A549 (cell line): ENCODE data around the gene SMARCA4. TPM values are rescaled to one million over a fixed set of nuclear protein-coding genes. Genes with fewer than 3 reads are reported as not detected.

Experiments
- ATAC-seq, 2 experiments: fragments of 200-7000 bp in 1 of 2; fragments of >200 bp in 1 of 2; cut with Nextera tagmentation in 1 of 2; cut with Tn5 transposase in 1 of 2; 3 replicates each; pipeline versions ENCODE4 v1.8.0 to v1.9.1; 2018 to 2020; ENCODE audit warnings: mild to moderate bottlenecking in 1 of 2, moderate library complexity in 1 of 2
- CTCF ChIA-PET: fragments of 300-600 bp; sonication (Branson Sonifier 250); formaldehyde crosslinking; extraction: SDS; loops from one replicate; lab custom pipeline; 2021; ENCODE audit warnings: antibody characterized with exemption, inconsistent platforms; lab: Yijun Ruan, JAX
- POLR2A ChIA-PET: fragments of 350-600 bp; formaldehyde crosslinking; extraction: SDS; loops from one replicate; lab custom pipeline; 2021; ENCODE audit warnings: antibody characterized with exemption, inconsistent platforms; lab: Yijun Ruan, JAX
- DNase-seq, 2 experiments: peaks; one replicate each; pipeline versions ENCODE4 v3.0.0 to v3.0.0-alpha.2; 2011 to 2016; ENCODE audit warnings: low read depth in 1 of 2, low spot score in 1 of 2
- FAIRE-seq: peaks from 2 replicates; lab custom pipeline; 2011; peaks lifted over from hg19 to GRCh38; lab: Jason Lieb, UNC
- H3K27ac ChIP-seq, 2 experiments: fragments of >200 bp; sonication (Bioruptor Twin); formaldehyde crosslinking; 3 replicates each; pipeline ENCODE4 v1.5.1; 2016 to 2017
- H3K4me1 ChIP-seq: fragments of >200 bp; sonication (Bioruptor Twin); formaldehyde crosslinking; 3 replicates; pipeline ENCODE4 v1.6.1; 2016
- H3K4me2 ChIP-seq: fragments of >200 bp; sonication (Bioruptor Twin); formaldehyde crosslinking; 3 replicates; pipeline ENCODE4 v1.6.1; 2016
- H3K4me3 ChIP-seq: fragments of >200 bp; sonication (Bioruptor Twin); formaldehyde crosslinking; 3 replicates; pipeline ENCODE4 v1.5.1; 2016
- H3K9me3 ChIP-seq: fragments of >200 bp; sonication (Bioruptor Twin); formaldehyde crosslinking; 3 replicates; pipeline ENCODE4 v1.6.1; 2016
- ATOH8 ChIP-seq: fragments of 250-450 bp; sonication (Bioruptor Pico); IDR thresholded peaks from 2 replicates; pipeline ENCODE4 v1.5.0; 2020; ENCODE audit warnings: low read depth, mild to moderate bottlenecking, moderate library complexity
- BHLHE40 ChIP-seq: IDR thresholded peaks from 2 replicates; pipeline ENCODE4 v1.6.1; 2012; ENCODE audit warnings: low read depth, low read length, inconsistent platforms
- E2F6 ChIP-seq: IDR thresholded peaks from 2 replicates; pipeline ENCODE4 v1.6.1; 2012; ENCODE audit warnings: low read depth, borderline replicate concordance
- EHMT2 ChIP-seq: fragments of 200-600 bp; sonication (generic); IDR thresholded peaks from 2 replicates; pipeline ENCODE4 v1.6.1; 2016; ENCODE audit warnings: antibody characterized with exemption, low read depth, mild to moderate bottlenecking, moderate library complexity
- ESRRA ChIP-seq: fragments of 150-350 bp; IDR thresholded peaks from 2 replicates; pipeline ENCODE4 v1.6.1; 2014; ENCODE audit warnings: mild to moderate bottlenecking, low read length, borderline replicate concordance
- FOSB ChIP-seq: fragments of 250-450 bp; sonication (Bioruptor Pico); IDR thresholded peaks from 2 replicates; pipeline ENCODE4 v1.5.0; 2020; ENCODE audit warnings: mild to moderate bottlenecking, moderate library complexity
- GATA3 ChIP-seq: IDR thresholded peaks from 2 replicates; pipeline ENCODE4 v1.6.1; 2012; ENCODE audit warnings: borderline replicate concordance
- HOXB5 ChIP-seq: fragments of 250-450 bp; sonication (Bioruptor Pico); IDR thresholded peaks from 2 replicates; pipeline ENCODE4 v1.5.0; 2020; ENCODE audit warnings: mild to moderate bottlenecking, moderate library complexity
- JUN ChIP-seq, 2 experiments: fragments of >200 bp; sonication (Bioruptor Twin); formaldehyde crosslinking; IDR thresholded peaks; 2 replicates in 1 of 2; 3 replicates in 1 of 2; pipeline ENCODE4 v1.6.1; 2016 to 2017
- MAFK ChIP-seq: fragments of 450-650 bp; IDR thresholded peaks from 2 replicates; pipeline ENCODE4 v1.6.1; 2014; ENCODE audit not compliant: partially characterized antibody
- MAX ChIP-seq: IDR thresholded peaks from 2 replicates; pipeline ENCODE4 v1.6.1; 2012
- MAZ ChIP-seq: fragments of 150-350 bp; IDR thresholded peaks from 2 replicates; pipeline ENCODE4 v1.6.1; 2014; ENCODE audit warnings: antibody characterized with exemption, low read depth, low read length, borderline replicate concordance
- NR3C1 ChIP-seq: fragments of >200 bp; sonication (Bioruptor Twin); formaldehyde crosslinking; IDR thresholded peaks from 3 replicates; pipeline ENCODE4 v1.6.1; 2017
- POLR2A ChIP-seq: IDR thresholded peaks from 2 replicates; pipeline ENCODE4 v1.6.1; 2012; ENCODE audit warnings: mild to moderate bottlenecking, low read length
- POLR2AphosphoS2 ChIP-seq: conservative IDR thresholded peaks from 2 replicates; pipeline ENCODE4 v1.6.1; 2012; ENCODE audit warnings: low read length, improper control_type of control experiment, inconsistent platforms
- RAD21 ChIP-seq, 2 experiments: fragments of >200 bp in 1 of 2; sonication (Bioruptor Twin) in 1 of 2; formaldehyde crosslinking in 1 of 2; IDR thresholded peaks in 1 of 2; conservative IDR thresholded peaks in 1 of 2; 2 replicates in 1 of 2; 3 replicates in 1 of 2; pipeline ENCODE4 v1.6.1; 2012 to 2018; ENCODE audit warnings: inconsistent platforms in 1 of 2
- RARB ChIP-seq: fragments of 250-450 bp; sonication (Bioruptor Pico); IDR thresholded peaks from 2 replicates; pipeline ENCODE4 v1.8.0; 2021; ENCODE audit warnings: mild to moderate bottlenecking, moderate library complexity
- RCOR1 ChIP-seq: fragments of 150-350 bp; IDR thresholded peaks from 2 replicates; pipeline ENCODE4 v1.6.1; 2014; ENCODE audit warnings: antibody characterized with exemption, low read length, low read depth
- RFX5 ChIP-seq: fragments of 450-650 bp; IDR thresholded peaks from 2 replicates; pipeline ENCODE4 v1.7.1; 2014; ENCODE audit warnings: antibody characterized with exemption, mild to moderate bottlenecking, moderate library complexity
- RNF2 ChIP-seq: fragments of 200-600 bp; sonication (generic); IDR thresholded peaks from 2 replicates; pipeline ENCODE4 v1.6.1; 2016; ENCODE audit warnings: low read depth, mild to moderate bottlenecking, antibody characterized with exemption, moderate library complexity, borderline replicate concordance
- TFCP2L1 ChIP-seq: fragments of 250-450 bp; sonication (Bioruptor Pico); IDR thresholded peaks from 2 replicates; pipeline ENCODE4 v1.5.0; 2021; ENCODE audit warnings: mild to moderate bottlenecking
- TP53 ChIP-seq: fragments of 250-450 bp; sonication (Bioruptor Pico); IDR thresholded peaks from 2 replicates; pipeline ENCODE4 v1.5.0; 2021; ENCODE audit warnings: mild to moderate bottlenecking, moderate library complexity
- ZC3H11A ChIP-seq: fragments of 450-650 bp; IDR thresholded peaks from 2 replicates; pipeline ENCODE4 v1.6.1; 2014; ENCODE audit warnings: antibody characterized with exemption, mild to moderate bottlenecking
- ZFP36 ChIP-seq: fragments of 450-650 bp; IDR thresholded peaks from 2 replicates; pipeline ENCODE4 v1.6.1; 2014; ENCODE audit warnings: borderline replicate concordance; ENCODE audit not compliant: partially characterized antibody
- ZSCAN20 ChIP-seq: fragments of 250-450 bp; sonication (Bioruptor Pico); IDR thresholded peaks from 2 replicates; pipeline ENCODE4 v1.8.0; 2022; ENCODE audit warnings: mild to moderate bottlenecking, moderate library complexity
- WGBS: methylation state at CpG from one replicate; pipeline ENCODE4 v1.1.6; 2017; ENCODE audit errors: missing lambda C conversion rate; 5-methylcytosine and 5-hydroxymethylcytosine counted together
- polyA plus RNA-seq, 4 experiments: library from polyadenylated mRNA; depleted of rRNA in 3 of 4; stranded (reverse); fragments of >200 nt; fragmentation: RNase III in 1 of 4; extraction: RNeasy Plus Mini Kit Qiagen cat#74134 plus additional on column Dnase treatment in 1 of 4; gene quantifications; 2 replicates in 3 of 4; 3 replicates in 1 of 4; pipeline ENCODE4 v1.2.3, GENCODE V29; 2011 to 2017
- TF ChIP-seq, protein P1 (sequence below): fragments of 150-350 bp; IDR thresholded peaks from 2 replicates; pipeline ENCODE4 v1.6.1; 2014; ENCODE audit warnings: low read depth, mild to moderate bottlenecking, low read length

SMARCA4 gene
- polyA plus RNA-seq, 2 of the 4 experiments (the other 2 are of a cell fraction): 8.1 to 11.9 TPM

GRCh38 chr19:11033251-11033650 is 72.4 kb downstream of the SMARCA4 start:
- ChIA-PET POLR2A (no interaction called here), CTCF (interaction anchor here (0.5 to 3.5 kb wide), 5 partner anchors 12 to 449 kb away, joined by 3 to 22 read pairs (median 5); no protein-coding TSS in a partner anchor)
- ATAC-seq (no peak), DNase-seq (no peak), FAIRE-seq (no peak)
- H3K4me1 ChIP-seq: 0 out of 3 replicates have a peak, but pooled peaks cover 4% of the 10 kb centered on the region
- no peak overlapping the region for H3K4me2 ChIP-seq
- H3K27ac ChIP-seq: no peak overlapping the region
- H3K9me3 ChIP-seq: no peaks in the 10 kb centered on the region
- H3K4me3 ChIP-seq: no peak overlapping the region
- TF ChIP-seq POLR2AphosphoS2: no peak
- TF ChIP-seq POLR2A: no peak
- TF ChIP-seq RARB (CRISPR knock-in tag): no peak
- no peak for TF ChIP-seq MAX
- TF ChIP-seq JUN (IDR thresholded peaks at IDR 0.05): no peak
- TF ChIP-seq ZSCAN20 (CRISPR knock-in tag): no peak
- no peak for TF ChIP-seq ATOH8 (CRISPR knock-in tag)
- no peak for TF ChIP-seq ZFP36
- TF ChIP-seq ESRRA: no peak
- TF ChIP-seq, protein P1, sequence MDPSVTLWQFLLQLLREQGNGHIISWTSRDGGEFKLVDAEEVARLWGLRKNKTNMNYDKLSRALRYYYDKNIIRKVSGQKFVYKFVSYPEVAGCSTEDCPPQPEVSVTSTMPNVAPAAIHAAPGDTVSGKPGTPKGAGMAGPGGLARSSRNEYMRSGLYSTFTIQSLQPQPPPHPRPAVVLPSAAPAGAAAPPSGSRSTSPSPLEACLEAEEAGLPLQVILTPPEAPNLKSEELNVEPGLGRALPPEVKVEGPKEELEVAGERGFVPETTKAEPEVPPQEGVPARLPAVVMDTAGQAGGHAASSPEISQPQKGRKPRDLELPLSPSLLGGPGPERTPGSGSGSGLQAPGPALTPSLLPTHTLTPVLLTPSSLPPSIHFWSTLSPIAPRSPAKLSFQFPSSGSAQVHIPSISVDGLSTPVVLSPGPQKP: no peak
- TF ChIP-seq RCOR1: no peak
- TF ChIP-seq EHMT2: no peak
- no peak for TF ChIP-seq RFX5
- TF ChIP-seq BHLHE40: no peak
- WGBS: 93% methylated on average over 20 of the region's 22 CpGs

GRCh38 chr19:11033763-11034162 is 72.9 kb downstream of the SMARCA4 start:
- Histone ChIP-seq H3K27ac (no peak overlapping the region), H3K9me3 (no peaks in the 10 kb centered on the region), H3K4me1 (0 out of 3 replicates have a peak, but pooled peaks cover 4% of the 10 kb centered on the region), H3K4me2 (no peak overlapping the region), H3K4me3 (no peak overlapping the region)
- WGBS: 96% methylated on average over 31 of the region's 35 CpGs
- TF ChIP-seq GATA3 (no peak), ZC3H11A (no peak), NR3C1 (no peak), RNF2 (no peak), RCOR1 (no peak), HOXB5 (no peak), RAD21 (conservative IDR thresholded peaks at IDR 0.05 in 1 of 2, IDR thresholded peaks at IDR 0.05 in 1 of 2) (no peak), TP53 (CRISPR knock-in tag) (no peak), FOSB (CRISPR knock-in tag) (no peak), MAZ (no peak), ZFP36 (no peak), TFCP2L1 (no peak), MAFK (no peak), E2F6 (no peak)
- ChIA-PET POLR2A (no interaction called here), CTCF (interaction anchor here (1.4 to 3.5 kb wide), 5 partner anchors 11 to 449 kb away, joined by 4 to 22 read pairs (median 7); no protein-coding TSS in a partner anchor)
- FAIRE-seq (no peak), DNase-seq (no peak), ATAC-seq (no peak)
